Caco-2 (cell line): ENCODE data around the gene C10orf88. TPM values are rescaled to one million over a fixed set of nuclear protein-coding genes. Genes with fewer than 3 reads are reported as not detected.

Source experiments
- BruUV-seq: library from RNA; stranded (reverse); fragments of 400-500 nt; replicated peaks from 2 replicates; lab custom pipeline; 2021; lab: Mats Ljungman, UMichigan
- CTCF ChIA-PET: fragments of 300-600 bp; sonication (Branson Sonifier 250); formaldehyde crosslinking; loops from one replicate; lab custom pipeline; 2022; ENCODE audit warnings: antibody characterized with exemption; lab: Charles Lee
- POLR2A ChIA-PET: fragments of 300-600 bp; sonication (Branson Sonifier 250); formaldehyde crosslinking; loops from one replicate; lab custom pipeline; 2022; ENCODE audit warnings: antibody characterized with exemption; lab: Charles Lee
- DNase-seq, 2 experiments: peaks; one replicate each; pipeline versions ENCODE4 v3.0.0 to v3.0.0-alpha.2; 2020 to 2022
- H3K27me3 ChIP-seq: replicated peaks from 2 replicates; pipeline ENCODE4 v1.6.0; 2011; ENCODE audit warnings: low read length; ENCODE audit not compliant: control insufficient read depth, insufficient read depth
- H3K36me3 ChIP-seq: 2 replicates; pipeline ENCODE4 v1.5.1; 2011; ENCODE audit warnings: low read length; ENCODE audit not compliant: control insufficient read depth, insufficient read depth
- H3K4me1 ChIP-seq: fragments of 250-450 bp; sonication (Bioruptor Pico); 2 replicates; pipeline ENCODE4 v1.5.1; 2020; ENCODE audit warnings: mild to moderate bottlenecking
- H3K4me3 ChIP-seq: 2 replicates; pipeline ENCODE4 v1.5.1; 2011; ENCODE audit warnings: low read depth, mild to moderate bottlenecking, control low read depth, low read length
- H3K9me3 ChIP-seq: fragments of 250-450 bp; sonication (Bioruptor Pico); 2 replicates; pipeline ENCODE4 v1.5.1; 2020; ENCODE audit warnings: mild to moderate bottlenecking, moderate library complexity
- H3K27ac Mint-ChIP-seq: one replicate; pipeline ENCODE4 v1.8.0; 2022; ENCODE audit warnings: mixed read lengths; ENCODE audit not compliant: unreplicated experiment
- H3K27me3 Mint-ChIP-seq: one replicate; pipeline ENCODE4 v1.8.0; 2022; ENCODE audit warnings: mixed read lengths; ENCODE audit not compliant: insufficient read depth, unreplicated experiment
- H3K36me3 Mint-ChIP-seq: one replicate; pipeline ENCODE4 v1.8.0; 2022; ENCODE audit warnings: mild to moderate bottlenecking, mixed read lengths; ENCODE audit not compliant: insufficient read depth, unreplicated experiment
- H3K4me1 Mint-ChIP-seq: one replicate; pipeline ENCODE4 v1.8.0; 2022; ENCODE audit warnings: low read depth, mixed read lengths; ENCODE audit not compliant: unreplicated experiment
- H3K4me3 Mint-ChIP-seq: one replicate; pipeline ENCODE4 v1.8.0; 2022; ENCODE audit warnings: mild to moderate bottlenecking, moderate library complexity, mixed read lengths; ENCODE audit not compliant: unreplicated experiment
- H3K9me3 Mint-ChIP-seq: one replicate; pipeline ENCODE4 v1.8.0; 2022; ENCODE audit warnings: mixed read lengths; ENCODE audit not compliant: unreplicated experiment
- CTCF ChIP-seq, 2 experiments: fragments of 200-600 bp in 1 of 2; IDR thresholded peaks; 1 replicate in 1 of 2; 2 replicates in 1 of 2; pipeline versions ENCODE4 v1.5.1 to v1.8.0; 2011 to 2022; ENCODE audit warnings: antibody characterized with exemption in 1 of 2, control low read depth in 1 of 2, inconsistent platforms in 1 of 2, low read depth in 1 of 2, low read length in 1 of 2, mild to moderate bottlenecking in 1 of 2, moderate library complexity in 1 of 2; ENCODE audit not compliant: insufficient read depth in 1 of 2, severe bottlenecking in 1 of 2, unreplicated experiment in 1 of 2
- intact Hi-C: fragments of 100-400 bp; cut with micrococcal nuclease; formaldehyde crosslinking; loops from one replicate; pipeline ENCODE4 v1.10.0; 2022; ENCODE audit not compliant: unreplicated experiment
- total RNA-seq: library from RNA; stranded (reverse); gene quantifications from 2 replicates; pipeline ENCODE4 v1.2.3, GENCODE V29; 2022

The C10orf88 gene
- total RNA-seq, 1 experiment from 2014 or later = 8.7 TPM

GRCh38 chr10:122983898-122984297 lies 29.9 kb upstream of the C10orf88 start:
- no peak for DNase-seq
- Histone ChIP-seq H3K36me3 (no peaks in the 10 kb centered on the region), H3K27me3 (no peaks in the 10 kb centered on the region), H3K4me3 (no peak overlapping the region), H3K9me3 (no peaks in the 10 kb centered on the region), H3K4me1 (no peaks in the 10 kb centered on the region)
- BruUV-seq = no TSS peak
- Mint-ChIP-seq H3K36me3 (peaks cover 16% of the 10 kb centered on the region), H3K9me3 (no peaks in the 10 kb centered on the region), H3K4me1 (peaks cover 5% of the 10 kb centered on the region), H3K27ac (no peak overlapping the region), H3K4me3 (no peak overlapping the region), H3K27me3 (no peaks in the 10 kb centered on the region)
- ChIA-PET CTCF (no interaction called here), POLR2A (no interaction called here)
- intact Hi-C loops = no loop called here
- no peak for TF ChIP-seq CTCF (IDR thresholded peaks at IDR 0.05; ENCODE audit: insufficient read depth in 1 of 2, low read depth in 1 of 2, low read length in 1 of 2, severe bottlenecking in 1 of 2, unreplicated experiment in 1 of 2)

DNA sequence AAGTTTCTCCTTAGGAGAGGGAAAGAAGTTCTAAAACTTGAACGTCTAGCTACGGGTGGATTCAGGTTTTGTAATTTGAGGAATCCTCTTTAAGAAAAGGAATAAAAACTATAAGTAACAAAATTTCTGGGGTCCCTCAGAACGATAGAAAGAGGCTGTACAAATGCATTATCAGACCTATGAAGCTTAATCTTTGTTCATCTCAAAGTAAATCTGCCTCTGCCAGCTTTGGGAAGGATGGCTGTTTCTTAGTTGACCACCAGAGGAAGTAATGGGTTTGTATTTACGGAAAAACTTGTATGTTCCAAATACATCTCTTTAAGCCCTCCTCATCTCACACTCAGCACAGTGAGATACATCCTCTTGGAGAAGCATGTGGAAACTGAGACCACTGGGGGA lies 27.0 kb upstream of the C10orf88 start:
- peak in 1 of 2 experiments; percentile 37 for DNase-seq
- H3K36me3 Mint-ChIP-seq = peaks cover 16% of the 10 kb centered on the region
- H3K27me3 Mint-ChIP-seq = no peaks in the 10 kb centered on the region
- no peaks in the 10 kb centered on the region for H3K9me3 ChIP-seq
- peaks cover 5% of the 10 kb centered on the region for H3K4me1 Mint-ChIP-seq
- no peaks in the 10 kb centered on the region for H3K36me3 ChIP-seq
- CTCF ChIA-PET = interaction anchor here (1.0 to 1.2 kb wide), 3 partner anchors 17 to 27 kb away, joined by 3 to 4 read pairs (median 4); partner anchors contain the start of gene C10orf88
- peak overlapping the region; percentile 96 for H3K27ac Mint-ChIP-seq
- peak overlapping the region; percentile 94 for H3K4me3 ChIP-seq
- intact Hi-C loops = loop anchor here (2.0 kb wide), 1 partner anchor 28 kb away; the partner anchor contains the start of genes ACADSB and IKZF5
- no peaks in the 10 kb centered on the region for H3K4me1 ChIP-seq
- peak overlapping the region; percentile 90 for H3K4me3 Mint-ChIP-seq
- BruUV-seq = TSS peak; percentile 73
- no peaks in the 10 kb centered on the region for H3K27me3 ChIP-seq
- POLR2A ChIA-PET = interaction anchor here (2.3 kb wide), 1 partner anchor 27 kb away, joined by 16 read pairs; the partner anchor contains the start of gene C10orf88
- no peaks in the 10 kb centered on the region for H3K9me3 Mint-ChIP-seq
- TF ChIP-seq CTCF (IDR thresholded peaks at IDR 0.05; ENCODE audit: insufficient read depth in 1 of 2, low read depth in 1 of 2, low read length in 1 of 2, severe bottlenecking in 1 of 2, unreplicated experiment in 1 of 2) = peak; percentile 33 to 56

DNA sequence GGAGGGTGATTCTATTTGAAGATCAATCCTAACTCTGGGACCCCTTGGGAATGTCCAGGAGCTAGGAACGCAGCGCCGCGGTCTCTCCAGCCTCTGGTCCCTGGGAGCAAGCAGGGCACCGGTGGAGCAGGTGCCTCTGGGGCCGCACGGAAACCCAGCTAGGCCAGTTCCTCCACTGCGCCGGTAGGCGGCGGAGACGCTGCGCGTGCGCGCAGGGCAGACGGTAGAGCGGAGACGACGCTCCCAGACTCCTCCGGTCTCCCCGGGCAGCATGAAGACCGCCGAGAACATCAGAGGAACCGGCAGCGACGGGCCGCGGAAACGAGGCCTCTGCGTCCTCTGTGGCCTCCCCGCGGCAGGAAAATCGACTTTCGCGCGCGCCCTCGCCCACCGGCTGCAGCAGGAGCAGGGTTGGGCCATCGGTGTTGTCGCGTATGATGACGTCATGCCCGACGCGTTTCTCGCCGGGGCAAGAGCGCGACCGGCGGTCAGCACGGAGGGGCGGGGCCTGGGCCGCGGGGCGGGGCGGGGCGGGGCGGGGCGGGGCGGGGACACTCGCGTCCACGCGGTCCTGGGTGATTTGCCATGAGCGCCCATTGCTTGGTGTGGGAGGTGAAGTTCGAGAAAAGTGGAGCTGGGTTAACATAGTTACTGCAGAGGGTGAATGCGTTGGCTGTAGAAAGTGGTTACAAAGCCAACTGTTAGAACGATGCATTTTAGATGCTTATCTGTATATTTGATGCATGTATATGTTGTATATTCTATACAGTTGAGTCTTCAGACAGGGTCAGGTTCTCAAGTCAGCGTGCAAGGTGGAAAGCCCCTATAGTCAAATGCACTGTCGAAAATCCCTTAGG lies 26.4 kb upstream of the C10orf88 start, which contains the start of gene PSTK:
TSS of gene PSTK (plus strand) at position 193 of the 857 bp plus-strand sequence. CDS start at position 272, 79 bp downstream.
- Histone ChIP-seq H3K36me3 (no peaks in the 10 kb centered on the region), H3K4me3 (peak within 1 kb of the TSS; percentile 94), H3K9me3 (no peaks in the 10 kb centered on the region), H3K4me1 (no peaks in the 10 kb centered on the region), H3K27me3 (no peaks in the 10 kb centered on the region)
- Mint-ChIP-seq H3K4me3 (peak within 1 kb of the TSS; percentile 90), H3K36me3 (peaks cover 16% of the 10 kb centered on the region), H3K9me3 (no peaks in the 10 kb centered on the region), H3K27me3 (no peaks in the 10 kb centered on the region), H3K27ac (peak within 1 kb of the TSS; percentile 96), H3K4me1 (peaks cover 5% of the 10 kb centered on the region)
- peak; percentile 93 to 95 for TF ChIP-seq CTCF (IDR thresholded peaks at IDR 0.05; ENCODE audit: insufficient read depth in 1 of 2, low read depth in 1 of 2, low read length in 1 of 2, severe bottlenecking in 1 of 2, unreplicated experiment in 1 of 2)
- peak; percentile 92 to 93 for DNase-seq
- POLR2A ChIA-PET = interaction anchor here (1.5 to 2.3 kb wide), 2 partner anchors 26 to 27 kb away, joined by 11 to 16 read pairs; partner anchors contain the start of genes C10orf88 and IKZF5
- intact Hi-C loops = loop anchor here (1.0 to 2.0 kb wide), 2 partner anchors 26 to 28 kb away; partner anchors contain the start of genes ACADSB, C10orf88 and IKZF5
- TSS peak; percentile 85 for BruUV-seq
- CTCF ChIA-PET = interaction anchor here (0.6 to 1.5 kb wide), 5 partner anchors 17 to 640 kb away, joined by 3 to 4 read pairs (median 4); partner anchors contain the start of gene C10orf88
